Body of pancreas (tissue), 4 donors: Measurements from ENCODE around the gene JAML.

ENCODE experiments used
- POLR2A ChIP-seq, 3 donors: fragments of 450-650 bp; IDR thresholded peaks; one replicate each; pipeline ENCODE4 v1.6.1; 2016; ENCODE audit warnings: antibody characterized with exemption in 3 of 3, mild to moderate bottlenecking in 2 of 3
- TF ChIP-seq, protein P1 (sequence below), 7 experiments: fragments of 450-650 bp in 4 of 7; fragments of 200-600 bp in 3 of 7; sonication (generic) in 3 of 7; IDR thresholded peaks; one replicate each; pipeline ENCODE4 v1.5.1; 2016 to 2019; ENCODE audit warnings: antibody characterized with exemption in 7 of 7

DNA sequence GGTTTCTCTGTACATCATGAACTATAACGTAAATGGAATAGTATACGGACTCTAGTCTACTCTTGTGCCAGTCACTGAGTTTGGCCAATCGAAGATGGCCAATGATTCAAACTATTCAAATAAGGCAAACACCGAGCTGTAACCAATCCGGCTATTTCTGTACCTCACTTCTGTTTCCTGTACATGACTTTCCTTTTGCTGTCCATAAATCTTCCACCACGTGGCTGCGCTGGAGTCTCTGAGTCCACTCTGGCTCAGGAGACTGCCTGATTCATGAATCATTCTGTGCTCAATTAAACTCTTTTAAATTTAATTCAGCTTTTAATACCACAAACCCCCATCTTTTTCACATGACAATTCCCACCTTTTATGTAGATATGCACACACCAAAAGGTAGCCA is 1.5 kb upstream of the JAML start:
- TF ChIP-seq, protein P1, sequence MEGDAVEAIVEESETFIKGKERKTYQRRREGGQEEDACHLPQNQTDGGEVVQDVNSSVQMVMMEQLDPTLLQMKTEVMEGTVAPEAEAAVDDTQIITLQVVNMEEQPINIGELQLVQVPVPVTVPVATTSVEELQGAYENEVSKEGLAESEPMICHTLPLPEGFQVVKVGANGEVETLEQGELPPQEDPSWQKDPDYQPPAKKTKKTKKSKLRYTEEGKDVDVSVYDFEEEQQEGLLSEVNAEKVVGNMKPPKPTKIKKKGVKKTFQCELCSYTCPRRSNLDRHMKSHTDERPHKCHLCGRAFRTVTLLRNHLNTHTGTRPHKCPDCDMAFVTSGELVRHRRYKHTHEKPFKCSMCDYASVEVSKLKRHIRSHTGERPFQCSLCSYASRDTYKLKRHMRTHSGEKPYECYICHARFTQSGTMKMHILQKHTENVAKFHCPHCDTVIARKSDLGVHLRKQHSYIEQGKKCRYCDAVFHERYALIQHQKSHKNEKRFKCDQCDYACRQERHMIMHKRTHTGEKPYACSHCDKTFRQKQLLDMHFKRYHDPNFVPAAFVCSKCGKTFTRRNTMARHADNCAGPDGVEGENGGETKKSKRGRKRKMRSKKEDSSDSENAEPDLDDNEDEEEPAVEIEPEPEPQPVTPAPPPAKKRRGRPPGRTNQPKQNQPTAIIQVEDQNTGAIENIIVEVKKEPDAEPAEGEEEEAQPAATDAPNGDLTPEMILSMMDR (IDR thresholded peaks at IDR 0.05) = no peak
- TF ChIP-seq POLR2A (IDR thresholded peaks at IDR 0.05) = no peak
